ENCODE data around the gene TMEM158. TPM values are rescaled to one million over a fixed set of nuclear protein-coding genes. Genes with fewer than 3 reads are reported as not detected.

Gene TMEM158
- under 0.01 TPM for total RNA-seq

DNA sequence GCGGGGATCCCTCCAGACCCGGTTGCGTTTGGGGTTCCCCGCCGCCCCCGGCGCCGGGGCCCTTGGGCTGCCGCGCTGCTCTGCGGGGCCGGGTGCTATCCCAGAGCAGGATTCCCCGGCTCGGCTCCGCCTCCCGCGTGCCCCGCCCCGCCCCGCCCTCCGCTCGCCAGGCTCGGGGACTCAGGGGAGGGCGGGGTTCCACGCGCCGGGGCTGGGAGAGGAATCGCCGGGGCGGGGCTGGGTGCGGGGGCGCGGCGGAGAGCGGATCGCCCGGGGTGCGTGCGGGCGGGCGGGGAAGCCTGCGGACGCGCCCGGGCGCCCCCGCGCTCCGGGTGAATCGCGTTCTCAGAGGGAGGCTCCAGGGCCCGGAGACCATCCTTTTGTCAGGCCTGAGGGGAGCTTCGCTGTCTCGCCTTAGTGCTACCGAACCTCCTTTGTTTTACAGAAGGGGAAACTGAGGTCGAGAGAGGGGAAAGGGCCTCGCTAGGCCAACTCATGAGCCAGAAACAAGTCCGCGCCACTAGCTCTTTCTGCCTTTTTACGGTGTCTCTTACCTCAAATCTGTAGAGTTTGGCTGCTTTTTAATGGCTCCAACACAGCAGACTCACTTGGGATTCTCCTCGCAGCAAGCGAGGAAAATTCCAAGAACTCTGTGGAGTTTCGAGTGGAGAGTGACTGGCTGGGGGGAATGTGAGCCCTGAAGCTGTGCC lies at the start of gene TMEM158:
TMEM158 (minus strand) TSS at position 82 of the 710 bp plus-strand sequence. CDS start 260 bp downstream, outside the sequence.
- peak; percentile 34 to 59 (median 36) for DNase-seq (ENCODE audit: low read depth in 2 of 3, low spot score in 2 of 3)

GRCh38 chr3:45275006-45275704 lies 49.1 kb upstream of the TMEM158 start:
- DNase-seq (ENCODE audit: low read depth in 2 of 3, low spot score in 2 of 3), result no peak

- no peak for DNase-seq (ENCODE audit: low read depth in 2 of 3, low spot score in 2 of 3)
Measured at GRCh38 chr3:45273681-45274515, 47.8 kb upstream of the TMEM158 start.

- DNase-seq (ENCODE audit: low read depth in 2 of 3, low spot score in 2 of 3), result no peak
Measured at GRCh38 chr3:45272828-45273470, 46.9 kb upstream of the TMEM158 start.

DNA sequence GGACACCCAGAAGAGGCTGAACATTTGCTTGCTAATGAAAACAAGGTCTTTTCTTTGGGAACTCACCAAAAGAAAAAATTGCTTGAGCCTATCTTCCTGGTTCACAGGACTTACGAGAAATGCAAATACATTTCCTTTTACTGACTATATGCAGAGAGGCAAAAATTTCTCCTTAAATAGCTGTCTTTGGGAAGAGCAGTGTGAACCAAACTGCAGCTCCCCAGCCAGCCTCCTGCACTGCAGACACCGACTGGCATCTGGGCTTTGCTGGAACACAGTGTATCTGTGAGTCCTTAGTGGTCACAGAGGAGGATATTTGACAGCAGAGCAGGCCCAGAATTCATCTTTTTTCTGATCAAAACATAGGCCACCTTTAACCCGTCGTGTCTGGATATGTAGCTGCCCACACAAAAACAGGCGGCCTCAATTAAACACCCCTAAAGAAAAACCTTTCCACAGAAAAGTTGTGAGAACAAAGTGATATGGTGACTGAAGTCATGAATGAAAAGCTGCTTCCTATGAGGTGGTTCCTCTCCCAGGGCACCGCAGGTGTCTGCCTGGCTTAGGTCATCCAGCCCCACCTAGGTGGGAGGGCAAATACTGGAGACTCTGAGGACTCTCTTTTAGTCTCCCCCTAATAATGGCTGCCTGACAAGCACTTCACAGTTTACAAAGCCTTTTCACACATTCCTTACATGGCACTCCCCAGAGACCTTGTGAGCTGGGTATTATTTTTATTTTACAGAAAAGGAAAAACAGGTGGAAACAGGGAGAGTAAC lies 46.1 kb upstream of the TMEM158 start:
- no peak for DNase-seq (ENCODE audit: low read depth in 2 of 3, low spot score in 2 of 3)

- no peak for DNase-seq (ENCODE audit: low read depth in 2 of 3, low spot score in 2 of 3)
Measured at GRCh38 chr3:45269952-45270351, 43.9 kb upstream of the TMEM158 start.

- DNase-seq (ENCODE audit: low read depth in 2 of 3, low spot score in 2 of 3), result no peak
Measured at GRCh38 chr3:45267097-45267496, 41.0 kb upstream of the TMEM158 start.

GRCh38 chr3:45261333-45262110 lies 35.4 kb upstream of the TMEM158 start:
- no peak for DNase-seq (ENCODE audit: low read depth in 2 of 3, low spot score in 2 of 3)

GRCh38 chr3:45259133-45259532 lies 33.0 kb upstream of the TMEM158 start:
- DNase-seq (ENCODE audit: low read depth in 2 of 3, low spot score in 2 of 3), result no peak

GRCh38 chr3:45258317-45258716 lies 32.2 kb upstream of the TMEM158 start:
- no peak for DNase-seq (ENCODE audit: low read depth in 2 of 3, low spot score in 2 of 3)

- DNase-seq (ENCODE audit: low read depth in 2 of 3, low spot score in 2 of 3), result no peak
Measured at GRCh38 chr3:45253316-45253715, 27.2 kb upstream of the TMEM158 start.

GRCh38 chr3:45252826-45253225 lies 26.7 kb upstream of the TMEM158 start:
- DNase-seq (ENCODE audit: low read depth in 2 of 3, low spot score in 2 of 3), result no peak

DNA sequence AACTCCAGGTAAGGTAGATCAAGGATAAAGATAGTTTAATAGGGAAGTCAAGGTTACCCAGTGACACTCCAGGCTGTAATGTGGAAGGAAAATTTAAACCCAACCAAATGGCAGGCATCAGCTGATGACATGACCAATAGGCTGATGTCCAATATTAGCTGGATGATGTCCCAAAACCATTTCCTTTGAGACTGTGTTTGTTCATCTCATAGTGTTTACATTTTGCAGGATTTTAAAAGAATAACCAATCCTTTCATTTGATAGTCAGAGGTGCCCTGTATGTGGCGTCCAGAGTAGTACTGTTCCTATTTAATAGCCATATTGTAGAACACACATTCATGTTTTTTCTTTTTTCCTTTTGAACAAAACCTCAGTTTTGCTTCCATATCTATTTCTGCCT lies 23.3 kb upstream of the TMEM158 start:
- DNase-seq (ENCODE audit: low read depth in 2 of 3, low spot score in 2 of 3), result no peak

- no peak for DNase-seq (ENCODE audit: low read depth in 2 of 3, low spot score in 2 of 3)
Measured at GRCh38 chr3:45246241-45246640, 20.2 kb upstream of the TMEM158 start.

- DNase-seq (ENCODE audit: low read depth in 2 of 3, low spot score in 2 of 3), result no peak
Measured at GRCh38 chr3:45244356-45244755, 18.3 kb upstream of the TMEM158 start.

DNA sequence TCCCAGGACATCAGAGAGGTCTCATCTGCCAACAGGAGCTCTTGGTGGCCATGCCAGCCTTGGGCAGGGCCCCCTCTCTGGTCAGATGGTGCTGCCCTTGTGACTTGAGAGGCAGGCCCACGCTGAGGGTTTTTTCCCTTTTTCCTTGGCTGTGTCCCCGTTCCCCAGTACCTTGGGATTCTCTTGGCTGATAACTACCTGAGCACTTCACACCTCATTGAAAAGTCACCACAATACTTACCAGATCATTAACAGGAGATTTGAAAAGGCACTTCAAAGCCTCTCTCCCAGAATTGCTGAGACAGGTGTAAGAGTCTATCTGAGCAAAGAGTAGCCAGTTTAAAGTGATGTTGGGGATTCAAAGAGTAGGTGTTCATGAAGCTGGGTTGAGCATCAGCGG lies 15.1 kb upstream of the TMEM158 start:
- no peak for DNase-seq (ENCODE audit: low read depth in 2 of 3, low spot score in 2 of 3)

GRCh38 chr3:45240292-45240691 lies 14.2 kb upstream of the TMEM158 start:
- no peak for DNase-seq (ENCODE audit: low read depth in 2 of 3, low spot score in 2 of 3)

DNA sequence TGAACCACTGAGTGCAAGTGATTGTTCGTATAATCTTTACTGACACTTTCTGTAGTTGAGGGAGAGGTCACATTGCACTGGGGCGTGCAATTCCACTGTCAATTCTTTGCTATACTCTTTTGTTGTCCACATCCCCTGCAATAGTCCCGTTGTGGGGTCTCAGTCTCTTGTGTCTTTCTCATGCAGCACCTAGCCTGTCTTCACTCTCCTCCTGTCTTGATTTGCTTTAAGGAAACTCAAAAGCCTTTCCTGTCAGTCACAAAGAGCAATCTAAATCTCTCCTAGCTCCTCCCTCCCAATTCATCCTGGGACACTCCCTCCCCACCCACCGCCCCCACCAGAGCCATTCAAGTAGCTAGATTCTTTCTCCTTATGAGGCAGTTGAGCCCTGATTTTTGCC lies 13.2 kb upstream of the TMEM158 start:
- DNase-seq (ENCODE audit: low read depth in 2 of 3, low spot score in 2 of 3), result no peak

- DNase-seq (ENCODE audit: low read depth in 2 of 3, low spot score in 2 of 3), result no peak
Measured at GRCh38 chr3:45236964-45237363, 10.9 kb upstream of the TMEM158 start.
